ACC112 (cell line): ENCODE data around the gene RRBP1.
A peak's percentile ranks its signal among the peaks of the same experiment; 100 is the strongest.
"Not testable (repeated sequence)": the region's sequence is repeated elsewhere in the genome, so short reads cannot be mapped to it uniquely, and the experiment has no call there.

Source experiments
- H2AFZ ChIP-seq: fragments of 200-600 bp; sonication (generic); one replicate; pipeline ENCODE4 v1.6.0; 2017; ENCODE audit warnings: antibody characterized with exemption, low read length; ENCODE audit not compliant: unreplicated experiment
- H3K27ac ChIP-seq: fragments of 200-600 bp; sonication (generic); 2 replicates; pipeline ENCODE4 v1.5.1; 2014; ENCODE audit warnings: low read depth, mild to moderate bottlenecking, antibody characterized with exemption, low read length, moderate library complexity
- H3K27me3 ChIP-seq: fragments of 200-600 bp; sonication (generic); 2 replicates; pipeline ENCODE4 v1.6.1; 2014; ENCODE audit warnings: mild to moderate bottlenecking, antibody characterized with exemption, low read length, moderate library complexity, mixed read lengths; ENCODE audit not compliant: insufficient read depth
- H3K36me3 ChIP-seq: fragments of 200-600 bp; sonication (generic); 2 replicates; pipeline ENCODE4 v1.6.1; 2016; ENCODE audit warnings: mild to moderate bottlenecking, antibody characterized with exemption, low read length, moderate library complexity, mixed read lengths; ENCODE audit not compliant: insufficient read depth
- H3K4me1 ChIP-seq: fragments of 200-600 bp; sonication (generic); one replicate; pipeline ENCODE4 v1.6.1; 2016; ENCODE audit warnings: low read length, mixed read lengths; ENCODE audit not compliant: insufficient read depth, unreplicated experiment, control insufficient read depth
- H3K4me3 ChIP-seq: fragments of 200-600 bp; sonication (generic); 2 replicates; pipeline ENCODE4 v1.5.1; 2014; ENCODE audit warnings: mild to moderate bottlenecking, low read depth, low read length
- H3K79me2 ChIP-seq: fragments of 200-600 bp; sonication (generic); one replicate; pipeline ENCODE4 v1.6.0; 2016; ENCODE audit warnings: low read length; ENCODE audit not compliant: control insufficient read depth, unreplicated experiment, insufficient read depth

Gene RRBP1

DNA sequence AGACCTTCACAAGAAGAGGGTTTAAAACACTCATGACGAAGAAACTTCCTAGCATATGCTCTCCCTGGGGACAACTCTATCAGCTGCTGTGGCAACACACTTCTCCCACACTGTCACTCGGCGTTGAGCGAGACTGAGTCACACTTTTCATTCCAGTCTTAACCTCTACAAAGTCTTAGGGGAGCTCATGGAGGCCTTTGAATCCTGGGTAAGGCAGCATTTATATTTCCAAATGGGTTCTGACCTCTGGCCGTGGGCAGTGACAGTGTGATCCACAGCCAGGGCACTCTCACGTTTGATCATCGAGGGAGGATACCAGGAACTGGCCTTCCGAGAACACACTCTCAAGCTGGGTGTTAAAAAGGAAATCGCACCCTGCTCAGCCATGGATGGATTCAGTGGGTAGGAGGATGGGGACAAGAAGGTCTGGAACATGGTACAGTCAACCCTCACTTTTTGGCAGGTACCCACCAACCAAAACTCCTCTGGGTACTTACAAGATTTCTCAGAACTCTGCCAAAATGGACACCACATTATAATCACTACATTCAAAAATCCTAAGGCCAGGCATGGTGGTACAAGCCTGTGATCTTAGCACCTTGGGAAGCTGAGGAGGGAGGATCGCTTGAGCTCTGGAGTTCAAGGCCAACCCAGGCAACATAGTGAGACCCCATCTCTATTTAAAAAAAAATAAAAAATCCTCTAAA is 19.6 kb downstream of the RRBP1 start:
- Histone ChIP-seq H3K36me3 (peaks cover 27% of the 10 kb centered on the region), H3K27me3 (no peaks in the 10 kb centered on the region), H3K4me1 (peaks cover 62% of the 10 kb centered on the region), H3K27ac (peak overlapping the region; percentile 88), H3K79me2 (peaks cover 92% of the 10 kb centered on the region), H3K4me3 (peak overlapping the region; percentile 19), H2AFZ (no peak overlapping the region)

DNA sequence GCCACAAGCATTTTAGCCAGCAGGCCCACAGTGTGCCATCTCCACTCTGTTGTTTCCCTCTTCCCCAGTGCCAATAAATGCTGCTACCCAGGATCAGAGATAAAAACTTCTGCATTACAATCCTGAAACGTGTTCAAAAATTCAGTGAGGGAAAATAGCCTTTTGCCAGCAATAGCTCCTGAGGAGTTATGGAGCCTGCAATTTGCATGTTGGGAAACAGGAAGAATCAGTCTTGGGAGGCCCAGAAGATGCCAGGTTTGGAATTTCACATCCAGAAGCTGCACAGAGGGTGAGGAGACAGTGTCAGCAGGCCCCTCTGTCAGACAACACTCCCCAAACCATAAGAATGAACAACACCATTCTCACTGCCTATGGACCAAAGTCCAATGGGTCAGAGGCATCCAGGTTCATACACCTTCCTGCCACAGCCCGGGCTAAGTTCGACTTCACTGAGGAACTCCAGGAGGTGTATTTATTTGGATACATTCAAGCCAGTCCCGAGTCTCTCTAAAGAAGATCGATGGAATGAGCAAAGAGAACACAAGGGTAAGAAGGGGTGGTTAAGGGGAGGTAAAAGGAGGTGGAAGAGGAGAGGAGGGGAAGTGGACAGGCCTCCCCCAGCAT is 20.8 kb downstream of the RRBP1 start:
- H3K79me2 ChIP-seq = peaks cover 91% of the 10 kb centered on the region
- peaks cover 55% of the 10 kb centered on the region for H3K4me1 ChIP-seq
- peaks cover 31% of the 10 kb centered on the region for H3K36me3 ChIP-seq
- peak overlapping the region; percentile 88 for H3K27ac ChIP-seq
- no peaks in the 10 kb centered on the region for H3K27me3 ChIP-seq
- no peak overlapping the region for H2AFZ ChIP-seq
- no peak overlapping the region for H3K4me3 ChIP-seq

DNA sequence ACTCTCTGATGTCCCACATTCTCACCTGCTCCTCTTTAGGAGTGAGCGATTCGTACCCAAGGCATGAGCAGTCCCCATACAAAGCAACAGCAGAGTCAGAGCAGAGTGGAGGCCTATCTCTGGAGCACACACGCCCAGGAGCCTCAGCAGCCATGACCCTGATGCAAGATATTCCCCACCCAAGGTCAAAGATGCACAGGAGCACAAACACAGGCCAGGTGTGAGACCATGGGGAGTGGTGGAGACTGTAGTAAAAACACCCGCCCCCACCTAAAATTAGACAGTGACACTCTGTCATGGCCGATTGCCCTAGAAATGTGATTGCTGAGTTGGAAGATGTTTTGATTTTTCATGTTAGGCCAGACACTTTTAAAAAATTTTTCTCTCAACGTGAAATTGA is 21.4 kb downstream of the RRBP1 start:
- peaks cover 33% of the 10 kb centered on the region for H3K36me3 ChIP-seq
- peaks cover 91% of the 10 kb centered on the region for H3K79me2 ChIP-seq
- H3K4me3 ChIP-seq = no peak overlapping the region
- H3K27ac ChIP-seq = peak overlapping the region; percentile 88
- no peak overlapping the region for H2AFZ ChIP-seq
- H3K4me1 ChIP-seq = peaks cover 55% of the 10 kb centered on the region
- no peaks in the 10 kb centered on the region for H3K27me3 ChIP-seq

DNA sequence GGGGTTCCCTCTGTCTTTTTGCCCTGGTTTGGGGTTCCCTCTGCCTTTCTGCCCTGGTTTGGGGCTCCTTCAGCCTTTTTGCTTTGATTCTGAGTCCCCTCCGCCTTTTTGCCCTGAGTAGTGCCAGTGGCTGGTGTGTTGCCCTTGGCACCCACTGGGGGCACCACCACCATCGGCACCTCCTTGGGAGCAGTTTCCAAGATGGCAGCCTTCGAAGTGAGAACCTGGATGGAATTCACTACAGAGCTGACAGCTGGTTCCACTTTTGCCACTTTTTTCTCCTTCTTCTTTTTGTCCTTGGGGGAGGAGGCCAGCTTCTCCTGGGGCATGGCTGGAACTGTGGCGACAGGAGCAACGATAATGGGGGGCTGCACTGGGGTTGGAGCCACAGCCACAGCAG is 22.2 kb downstream of the RRBP1 start:
- Histone ChIP-seq H3K4me1 (peaks cover 56% of the 10 kb centered on the region), H3K4me3 (no peak overlapping the region), H3K27me3 (no peaks in the 10 kb centered on the region)

GRCh38 chr20:17659344-17659743 is 22.7 kb downstream of the RRBP1 start:
- not testable (repeated sequence) for H3K27ac ChIP-seq, H3K27me3 ChIP-seq, H3K4me3 ChIP-seq, H2AFZ ChIP-seq
- Histone ChIP-seq H3K79me2 (peaks cover 89% of the 10 kb centered on the region), H3K4me1 (peaks cover 54% of the 10 kb centered on the region), H3K36me3 (peaks cover 38% of the 10 kb centered on the region)

More for the DNA sequence above, 22.2 kb downstream of the RRBP1 start:
- Histone ChIP-seq H3K36me3 (peaks cover 34% of the 10 kb centered on the region), H3K79me2 (peaks cover 89% of the 10 kb centered on the region), H3K27ac (no peak overlapping the region), H2AFZ (no peak overlapping the region)

- Histone ChIP-seq H3K27me3 (no peaks in the 10 kb centered on the region), H3K27ac (no peak overlapping the region), H3K36me3 (peaks cover 44% of the 10 kb centered on the region), H3K4me3 (no peak overlapping the region), H3K4me1 (peaks cover 47% of the 10 kb centered on the region), H2AFZ (no peak overlapping the region), H3K79me2 (peaks cover 89% of the 10 kb centered on the region)
Measured at GRCh38 chr20:17658648-17658993, 23.4 kb downstream of the RRBP1 start.

- H3K27me3 ChIP-seq = no peaks in the 10 kb centered on the region
- peak overlapping the region; percentile 2; the same call in 1 of the 2 replicates for H3K27ac ChIP-seq
- peaks cover 87% of the 10 kb centered on the region for H3K79me2 ChIP-seq
- peaks cover 44% of the 10 kb centered on the region for H3K36me3 ChIP-seq
- peaks cover 41% of the 10 kb centered on the region for H3K4me1 ChIP-seq
- H2AFZ ChIP-seq = no peak overlapping the region
- H3K4me3 ChIP-seq = no peak overlapping the region
Measured at GRCh38 chr20:17657898-17658647, 24.0 kb downstream of the RRBP1 start.

GRCh38 chr20:17657079-17657825 is 24.8 kb downstream of the RRBP1 start:
- Histone ChIP-seq H3K27ac (peak overlapping the region; percentile 66), H3K4me1 (peaks cover 34% of the 10 kb centered on the region), H3K36me3 (peaks cover 44% of the 10 kb centered on the region), H3K4me3 (no peak overlapping the region), H3K79me2 (peaks cover 88% of the 10 kb centered on the region), H3K27me3 (no peaks in the 10 kb centered on the region), H2AFZ (no peak overlapping the region)

GRCh38 chr20:17655865-17656479 is 26.1 kb downstream of the RRBP1 start:
- Histone ChIP-seq H3K27ac (peak overlapping the region; percentile 66), H3K79me2 (peaks cover 92% of the 10 kb centered on the region), H2AFZ (no peak overlapping the region), H3K27me3 (no peaks in the 10 kb centered on the region), H3K4me3 (no peak overlapping the region), H3K36me3 (peaks cover 44% of the 10 kb centered on the region), H3K4me1 (peaks cover 36% of the 10 kb centered on the region)

- H2AFZ ChIP-seq = no peak overlapping the region
- peaks cover 40% of the 10 kb centered on the region for H3K4me1 ChIP-seq
- H3K36me3 ChIP-seq = peaks cover 40% of the 10 kb centered on the region
- no peaks in the 10 kb centered on the region for H3K27me3 ChIP-seq
- H3K27ac ChIP-seq = peak overlapping the region; percentile 66
- peaks cover 92% of the 10 kb centered on the region for H3K79me2 ChIP-seq
- H3K4me3 ChIP-seq = no peak overlapping the region
Measured at GRCh38 chr20:17655286-17655651, 26.8 kb downstream of the RRBP1 start.
